PFSK-1 (cell line): ENCODE data around the gene SERINC2.

Source experiments
- FOXP2 ChIP-seq: optimal IDR thresholded peaks from 2 replicates; pipeline ENCODE3; 2011; ENCODE audit warnings: borderline replicate concordance, control low read depth, inconsistent platforms; ENCODE audit not compliant: insufficient read depth; ENCODE audit errors: extremely low read length, extremely low read depth
- POLR2AphosphoS5 ChIP-seq: IDR thresholded peaks from 2 replicates; pipeline ENCODE4 v1.6.1; 2012; ENCODE audit warnings: low read depth, mild to moderate bottlenecking, control low read depth, low read length, moderate library complexity
- SIN3A ChIP-seq: IDR thresholded peaks from 2 replicates; pipeline ENCODE4 v1.6.1; 2012; ENCODE audit warnings: mild to moderate bottlenecking, low read length, moderate library complexity, borderline replicate concordance; ENCODE audit not compliant: insufficient read depth
- TF ChIP-seq, protein P1 (sequence below), 2 experiments: IDR thresholded peaks; 2 replicates each; pipeline versions ENCODE4 v1.6.1 to v1.8.0; 2011 to 2012; ENCODE audit warnings: low read depth in 2 of 2, low read length in 2 of 2, control low read depth in 1 of 2, inconsistent platforms in 1 of 2, mild to moderate bottlenecking in 1 of 2, moderate library complexity in 1 of 2; ENCODE audit not compliant: insufficient read depth in 1 of 2

GRCh38 chr1:31408788-31409318 lies 4.2 kb upstream of the SERINC2 start:
- TF ChIP-seq, protein P1, sequence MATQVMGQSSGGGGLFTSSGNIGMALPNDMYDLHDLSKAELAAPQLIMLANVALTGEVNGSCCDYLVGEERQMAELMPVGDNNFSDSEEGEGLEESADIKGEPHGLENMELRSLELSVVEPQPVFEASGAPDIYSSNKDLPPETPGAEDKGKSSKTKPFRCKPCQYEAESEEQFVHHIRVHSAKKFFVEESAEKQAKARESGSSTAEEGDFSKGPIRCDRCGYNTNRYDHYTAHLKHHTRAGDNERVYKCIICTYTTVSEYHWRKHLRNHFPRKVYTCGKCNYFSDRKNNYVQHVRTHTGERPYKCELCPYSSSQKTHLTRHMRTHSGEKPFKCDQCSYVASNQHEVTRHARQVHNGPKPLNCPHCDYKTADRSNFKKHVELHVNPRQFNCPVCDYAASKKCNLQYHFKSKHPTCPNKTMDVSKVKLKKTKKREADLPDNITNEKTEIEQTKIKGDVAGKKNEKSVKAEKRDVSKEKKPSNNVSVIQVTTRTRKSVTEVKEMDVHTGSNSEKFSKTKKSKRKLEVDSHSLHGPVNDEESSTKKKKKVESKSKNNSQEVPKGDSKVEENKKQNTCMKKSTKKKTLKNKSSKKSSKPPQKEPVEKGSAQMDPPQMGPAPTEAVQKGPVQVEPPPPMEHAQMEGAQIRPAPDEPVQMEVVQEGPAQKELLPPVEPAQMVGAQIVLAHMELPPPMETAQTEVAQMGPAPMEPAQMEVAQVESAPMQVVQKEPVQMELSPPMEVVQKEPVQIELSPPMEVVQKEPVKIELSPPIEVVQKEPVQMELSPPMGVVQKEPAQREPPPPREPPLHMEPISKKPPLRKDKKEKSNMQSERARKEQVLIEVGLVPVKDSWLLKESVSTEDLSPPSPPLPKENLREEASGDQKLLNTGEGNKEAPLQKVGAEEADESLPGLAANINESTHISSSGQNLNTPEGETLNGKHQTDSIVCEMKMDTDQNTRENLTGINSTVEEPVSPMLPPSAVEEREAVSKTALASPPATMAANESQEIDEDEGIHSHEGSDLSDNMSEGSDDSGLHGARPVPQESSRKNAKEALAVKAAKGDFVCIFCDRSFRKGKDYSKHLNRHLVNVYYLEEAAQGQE (IDR thresholded peaks at IDR 0.05; ENCODE audit: insufficient read depth in 1 of 2, low read depth in 2 of 2, low read length in 2 of 2): no peak
- TF ChIP-seq SIN3A (no peak), FOXP2 (no peak), POLR2AphosphoS5 (no peak)
